ENCODE data around the gene TAF1D.
"Not testable (repeated sequence)": the region's sequence is repeated elsewhere in the genome, so short reads cannot be mapped to it uniquely, and the experiment has no call there.

TAF1D gene

GRCh38 chr11:93741094-93741881 is at the start of gene TAF1D, which contains the start of gene C11orf54:
Gene TAF1D (minus strand): TSS chr11:93741495. CDS start chr11:93739304, 2,191 bp downstream.
Gene C11orf54 (plus strand): TSS chr11:93741672. CDS start chr11:93747394, 5,722 bp downstream.
- peak; percentile 94 for DNase-seq (ENCODE audit: low read depth)

- no peak for DNase-seq (ENCODE audit: low read depth)
Measured at GRCh38 chr11:93784935-93785360, 43.7 kb upstream of the TAF1D start.

DNA sequence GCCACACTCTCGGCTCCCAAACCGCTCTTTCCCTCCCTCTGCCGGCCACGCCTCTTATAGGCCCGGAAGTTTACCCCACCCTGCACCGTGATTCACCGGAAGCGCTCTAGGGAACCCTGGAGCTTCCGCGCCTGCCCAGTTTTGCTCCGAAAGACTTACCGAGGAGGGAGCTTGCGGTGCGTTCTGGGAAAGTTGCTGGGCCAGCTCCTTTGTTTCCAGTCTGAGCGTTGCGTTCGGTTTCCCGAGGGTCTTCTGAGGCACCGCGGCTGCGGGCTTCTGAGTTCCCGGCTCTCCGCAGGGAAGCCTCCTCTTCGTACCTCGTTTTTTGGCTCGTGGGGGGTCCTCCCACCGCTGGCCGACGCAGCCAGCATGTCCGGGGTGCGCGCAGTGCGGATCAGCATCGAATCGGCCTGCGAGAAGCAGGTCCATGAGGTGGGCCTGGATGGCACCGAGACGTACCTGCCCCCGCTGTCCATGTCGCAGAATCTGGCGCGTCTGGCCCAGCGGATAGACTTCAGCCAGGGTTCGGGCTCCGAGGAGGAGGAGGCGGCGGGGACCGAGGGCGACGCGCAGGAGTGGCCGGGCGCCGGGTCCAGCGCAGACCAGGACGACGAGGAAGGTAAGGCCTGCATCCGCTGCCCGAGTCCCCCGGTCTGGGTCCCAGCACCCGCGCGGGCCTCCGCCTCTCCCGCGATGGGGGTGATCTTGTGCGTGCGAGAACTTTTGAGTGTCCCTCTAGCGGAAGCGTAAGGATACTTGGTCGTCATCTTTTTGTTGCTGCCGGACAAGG is 43.0 kb upstream of the TAF1D start, which contains the start of gene MED17:
TSS of gene MED17 (plus strand) at position 138 of the 790 bp plus-strand sequence. CDS start at position 370, 232 bp downstream.
- peak; percentile 78 for DNase-seq (ENCODE audit: low read depth)

GRCh38 chr11:93783765-93784144 is 42.5 kb upstream of the TAF1D start:
- no peak for DNase-seq (ENCODE audit: low read depth)

- no peak for DNase-seq (ENCODE audit: low read depth)
Measured at GRCh38 chr11:93783362-93783761, 42.1 kb upstream of the TAF1D start.

DNA sequence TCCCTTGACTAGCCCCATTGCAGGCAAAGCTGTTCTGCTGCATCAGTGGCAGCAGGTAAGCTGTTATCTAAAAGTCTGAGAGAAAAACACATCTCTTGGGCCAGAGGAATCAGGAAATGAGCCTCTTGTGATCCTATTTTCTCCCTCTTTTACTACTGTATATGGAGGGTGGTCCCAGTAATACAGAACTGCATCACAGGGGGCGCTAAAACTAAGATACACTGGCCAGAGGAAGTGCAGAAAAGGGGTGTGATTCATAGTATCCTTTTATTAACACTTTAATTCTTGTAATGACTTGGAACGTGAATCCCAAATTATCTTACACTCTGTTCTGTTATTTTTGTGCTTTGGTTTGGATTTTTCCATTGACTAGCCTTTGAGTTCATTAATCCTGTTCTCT is 34.0 kb upstream of the TAF1D start:
- no peak for DNase-seq (ENCODE audit: low read depth)

GRCh38 chr11:93774560-93774959 is 33.3 kb upstream of the TAF1D start:
- not testable (repeated sequence) for DNase-seq (ENCODE audit: low read depth)

GRCh38 chr11:93773601-93774200 is 32.4 kb upstream of the TAF1D start:
- no peak for DNase-seq (ENCODE audit: low read depth)

- no peak for DNase-seq (ENCODE audit: low read depth)
Measured at GRCh38 chr11:93773045-93773477, 31.8 kb upstream of the TAF1D start.

- no peak for DNase-seq (ENCODE audit: low read depth)
Measured at GRCh38 chr11:93772123-93772522, 30.8 kb upstream of the TAF1D start.

DNA sequence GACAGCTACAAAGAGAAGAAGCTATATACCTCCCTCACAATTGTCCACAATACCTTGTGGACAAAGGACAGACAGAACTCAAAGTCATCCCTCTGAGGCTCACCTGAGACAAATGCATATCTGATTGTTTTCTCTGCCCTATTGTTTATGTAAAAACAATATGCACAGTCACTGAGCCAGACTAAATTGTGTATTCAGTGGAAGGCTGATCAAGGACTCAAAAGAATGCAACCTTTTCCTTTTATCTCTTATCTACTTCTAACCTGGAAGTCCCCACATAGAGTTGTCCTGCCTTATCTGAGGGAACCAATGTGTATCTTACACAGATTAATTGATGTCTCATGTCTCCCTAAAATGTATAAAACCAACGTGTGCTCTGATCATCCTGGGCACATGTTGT is 28.9 kb upstream of the TAF1D start:
- DNase-seq (ENCODE audit: low read depth) = no peak

GRCh38 chr11:93767018-93767417 is 25.7 kb upstream of the TAF1D start:
- no peak for DNase-seq (ENCODE audit: low read depth)

DNA sequence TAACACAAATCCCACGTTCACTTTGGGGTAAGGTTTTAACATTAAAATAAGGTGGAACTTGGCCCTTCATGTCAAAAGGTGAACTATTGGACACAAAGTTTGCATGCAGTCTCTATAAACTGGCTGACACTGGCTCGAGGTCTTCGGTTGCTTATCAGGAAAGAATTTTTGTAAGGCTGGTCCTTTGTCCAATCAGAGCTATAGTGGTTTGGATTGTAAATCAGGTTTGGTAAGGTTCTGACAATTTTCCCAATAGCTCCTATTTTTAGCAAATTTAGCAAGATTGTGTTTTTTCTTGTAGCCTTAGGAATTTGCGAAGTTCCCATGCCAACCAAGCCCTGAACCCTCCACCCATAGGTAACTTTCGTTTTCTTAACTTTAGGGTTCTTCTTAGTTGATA is 25.2 kb upstream of the TAF1D start:
- no peak for DNase-seq (ENCODE audit: low read depth)

DNA sequence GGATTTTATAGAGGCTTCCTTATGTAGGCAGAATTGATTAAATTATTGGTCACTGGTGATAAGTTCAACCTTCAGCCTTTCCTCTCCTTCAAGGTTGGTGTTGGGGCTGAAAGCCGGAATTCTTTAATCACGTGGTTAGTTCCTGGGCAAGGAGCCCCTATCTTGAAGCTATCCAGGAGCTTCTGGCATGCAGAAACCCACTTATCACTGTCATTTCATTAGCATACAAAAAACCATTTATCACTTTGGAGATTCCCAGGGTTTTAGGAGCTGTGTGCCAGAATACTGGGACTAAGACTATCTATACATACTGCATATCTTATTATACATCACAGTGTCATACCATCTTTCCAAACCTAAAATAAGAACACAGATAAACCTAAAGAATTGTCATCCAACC is 24.3 kb upstream of the TAF1D start:
- no peak for DNase-seq (ENCODE audit: low read depth)

DNA sequence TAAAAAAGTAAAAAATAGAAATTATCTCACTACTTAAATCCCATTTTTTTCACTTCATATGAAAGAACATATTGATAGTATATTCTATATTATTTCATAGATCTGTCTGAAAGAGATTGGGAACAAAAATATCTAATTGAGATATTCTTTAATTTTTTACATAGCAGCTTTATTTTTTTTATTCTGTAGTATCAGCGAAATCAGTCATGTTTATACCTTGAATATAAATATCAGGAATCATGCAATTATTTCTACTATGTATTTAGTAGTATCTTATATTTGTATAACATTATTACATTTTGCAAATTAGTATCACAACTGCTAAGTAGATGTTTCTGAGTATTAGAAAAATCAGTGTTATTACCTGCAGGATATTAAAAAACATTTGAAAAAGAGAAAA is 20.6 kb upstream of the TAF1D start:
- no peak for DNase-seq (ENCODE audit: low read depth)

- DNase-seq (ENCODE audit: low read depth) = not testable (repeated sequence)
Measured at GRCh38 chr11:93759123-93759522, 17.8 kb upstream of the TAF1D start.

DNA sequence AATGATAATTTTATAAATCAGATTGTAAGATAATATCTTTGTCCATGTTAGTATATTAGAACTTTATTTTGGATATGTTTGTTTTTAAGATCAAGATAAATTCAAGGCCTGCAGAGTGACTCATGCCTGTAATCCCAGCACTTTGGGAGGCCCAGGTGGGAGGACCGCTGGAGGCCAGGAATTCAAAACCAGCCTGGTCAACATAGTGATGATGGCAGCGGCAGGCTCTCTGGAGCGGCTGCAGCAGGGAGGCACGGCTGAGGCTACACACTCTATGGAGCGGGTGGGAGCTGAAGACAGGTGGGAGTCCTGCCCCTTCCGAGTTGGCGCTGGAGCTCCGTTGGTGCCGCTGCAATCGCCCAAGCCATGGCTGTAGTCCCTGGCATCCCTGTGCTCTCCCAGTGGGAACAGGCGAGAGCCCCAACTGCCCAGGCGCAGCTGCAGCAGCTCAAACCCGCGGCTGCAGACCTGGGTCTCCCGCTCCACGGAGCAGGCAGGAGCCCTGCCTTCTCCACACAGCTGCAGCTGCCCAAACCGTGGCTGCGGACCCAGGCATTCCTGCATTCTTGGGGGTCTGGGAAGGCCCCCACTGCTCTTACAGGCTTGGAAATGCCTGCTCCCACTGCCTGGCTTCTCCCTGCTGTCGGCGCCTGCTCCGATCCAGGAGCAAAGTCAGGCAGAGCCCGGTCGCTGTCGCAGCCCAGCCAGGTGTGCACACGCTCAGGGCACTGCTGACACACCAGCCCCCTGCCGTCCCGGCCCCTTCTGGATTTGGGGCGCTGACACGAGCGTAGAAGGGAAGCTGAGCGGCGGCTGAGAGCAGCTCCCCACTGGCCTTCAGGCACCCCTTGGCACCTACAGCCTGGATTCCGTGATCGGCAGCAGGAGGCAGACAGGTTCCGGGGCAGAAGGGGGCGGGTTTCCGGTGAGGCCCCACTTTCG is 16.9 kb upstream of the TAF1D start:
- DNase-seq (ENCODE audit: low read depth) = no peak

GRCh38 chr11:93757301-93757700 is 16.0 kb upstream of the TAF1D start:
- DNase-seq (ENCODE audit: low read depth) = no peak

DNA sequence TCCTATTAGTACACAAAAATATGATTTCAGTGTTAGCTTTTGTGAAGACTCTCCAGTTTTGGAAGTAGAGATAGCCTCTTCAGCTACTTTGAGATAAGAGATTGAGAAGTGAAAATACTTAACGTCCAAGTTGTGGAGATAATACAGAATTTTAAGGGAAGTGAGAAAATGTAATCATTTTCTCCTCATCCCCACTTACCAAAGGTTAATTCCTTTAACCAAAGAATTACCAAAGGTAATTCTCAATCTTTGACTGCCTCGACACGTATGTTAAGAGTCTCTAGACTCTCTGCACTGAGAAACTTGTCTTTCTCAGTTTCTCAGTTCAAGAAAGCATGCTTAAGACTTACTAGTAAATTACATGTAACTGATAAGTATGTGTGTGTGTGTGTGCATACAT is 15.5 kb upstream of the TAF1D start:
- no peak for DNase-seq (ENCODE audit: low read depth)

DNA sequence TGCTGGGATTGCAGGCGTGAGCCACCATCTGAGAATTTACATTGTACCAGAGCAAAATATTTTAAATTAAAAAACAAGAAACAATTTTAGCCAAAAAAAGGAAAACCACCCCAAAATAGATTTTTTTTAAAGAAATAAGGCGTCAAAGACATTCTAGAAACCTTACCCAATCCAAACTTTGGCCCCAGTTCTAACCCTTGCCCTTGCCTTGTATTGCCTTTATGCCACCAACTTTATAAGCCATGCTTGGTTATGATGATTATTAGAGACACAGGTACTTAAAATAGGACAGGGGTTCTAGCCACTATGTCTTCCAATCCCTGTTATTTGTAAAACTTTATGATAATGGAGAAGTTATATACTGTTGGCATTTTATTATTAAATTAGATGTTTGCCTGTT is 11.9 kb upstream of the TAF1D start:
- DNase-seq (ENCODE audit: low read depth) = no peak

DNA sequence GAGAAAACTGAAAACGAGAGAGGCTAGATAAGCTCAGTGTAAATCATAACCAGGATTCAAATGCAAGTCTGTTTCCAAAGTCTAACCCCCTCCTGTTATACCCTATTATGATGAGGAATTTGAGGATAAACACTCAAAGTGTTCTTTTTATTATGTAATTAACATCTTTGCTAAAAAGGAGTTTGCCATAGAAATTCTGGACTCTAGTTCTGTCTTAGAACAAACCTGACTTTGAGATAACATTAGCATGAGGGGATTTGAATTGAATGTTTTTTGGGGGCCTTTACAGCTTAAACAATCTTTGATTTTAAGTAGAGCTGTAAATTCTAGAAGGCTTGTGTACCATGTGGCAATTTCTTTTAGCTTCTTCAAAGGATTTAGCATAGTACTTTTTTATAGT is 9.7 kb upstream of the TAF1D start:
- DNase-seq (ENCODE audit: low read depth) = no peak
